Adrenal gland (tissue), 5 donors: ENCODE results near the gene SLITRK4.

ENCODE experiments used
- CTCF ChIP-seq, 6 experiments: fragments of 450-650 bp in 4 of 6; fragments of 200-600 bp in 2 of 6; sonication (generic) in 1 of 6; IDR thresholded peaks; 1 replicate in 5 of 6; 2 replicates in 1 of 6; pipeline versions ENCODE4 v1.5.1 to v1.8.0; 2016 to 2021; ENCODE audit warnings: antibody characterized with exemption in 6 of 6, mild to moderate bottlenecking in 2 of 6, moderate library complexity in 1 of 6
- POLR2A ChIP-seq, 2 donors: fragments of 450-650 bp; IDR thresholded peaks; one replicate each; pipeline ENCODE4 v1.6.1; 2017; ENCODE audit warnings: antibody characterized with exemption in 2 of 2, mild to moderate bottlenecking in 2 of 2, moderate library complexity in 1 of 2
- donor health status: DM: no; HTN: no; CAD: no.

GRCh38 chrX:143633461-143634308, 2.2 kb downstream of the SLITRK4 start:
- TF ChIP-seq CTCF (IDR thresholded peaks at IDR 0.05) (no peak), POLR2A (IDR thresholded peaks at IDR 0.05) (no peak)
